Measurements from ENCODE around the gene CFAP97D2. TPM values are rescaled to one million over a fixed set of nuclear protein-coding genes. Genes with fewer than 3 reads are reported as not detected.
"Not testable (repeated sequence)": the region's sequence is repeated elsewhere in the genome, so short reads cannot be mapped to it uniquely, and the experiment has no call there.

The CFAP97D2 gene
- total RNA-seq: not detected

DNA sequence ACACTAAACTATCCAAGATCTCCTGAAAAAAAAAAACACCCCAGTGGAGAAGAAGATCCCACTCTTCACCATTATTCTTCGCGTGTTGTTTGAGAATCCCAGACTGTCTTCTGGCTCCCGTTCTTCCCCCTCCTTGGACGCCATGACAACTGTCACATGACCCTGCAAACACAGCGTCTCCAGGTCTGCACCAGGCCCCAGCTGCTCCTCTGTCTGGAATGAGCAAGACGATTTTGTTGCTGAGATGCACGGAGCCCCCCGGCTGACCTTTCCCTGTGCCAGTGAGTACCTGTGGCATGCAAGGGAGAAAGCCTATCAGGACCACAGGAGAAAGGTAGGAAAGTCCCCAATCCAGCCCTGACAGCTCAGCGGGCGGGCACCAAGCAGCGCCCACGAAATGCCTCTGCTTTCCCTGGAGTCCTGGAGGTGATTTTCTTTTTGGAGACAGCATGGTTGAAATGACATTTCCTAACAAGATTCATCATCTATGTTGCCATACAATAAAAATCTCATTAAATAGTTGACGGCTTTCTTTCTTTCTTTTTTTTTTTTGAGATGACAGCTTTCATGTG lies at the start of gene CFAP97D2:
Gene CFAP97D2, plus strand, starts transcription at position 171 of the 572 bp plus-strand sequence. Its CDS starts 74 bp downstream, at position 245.
- H3K27me3 Mint-ChIP-seq: no peaks in the 10 kb centered on the region
- peaks cover 2% of the 10 kb centered on the region for H3K9me3 Mint-ChIP-seq
- H3K36me3 Mint-ChIP-seq: no peaks in the 10 kb centered on the region
- H3K27ac Mint-ChIP-seq: no peak within 1 kb of the TSS
- no peak for DNase-seq
- H3K4me3 Mint-ChIP-seq: no peak within 1 kb of the TSS
- peaks cover 18% of the 10 kb centered on the region for H3K4me1 Mint-ChIP-seq

DNA sequence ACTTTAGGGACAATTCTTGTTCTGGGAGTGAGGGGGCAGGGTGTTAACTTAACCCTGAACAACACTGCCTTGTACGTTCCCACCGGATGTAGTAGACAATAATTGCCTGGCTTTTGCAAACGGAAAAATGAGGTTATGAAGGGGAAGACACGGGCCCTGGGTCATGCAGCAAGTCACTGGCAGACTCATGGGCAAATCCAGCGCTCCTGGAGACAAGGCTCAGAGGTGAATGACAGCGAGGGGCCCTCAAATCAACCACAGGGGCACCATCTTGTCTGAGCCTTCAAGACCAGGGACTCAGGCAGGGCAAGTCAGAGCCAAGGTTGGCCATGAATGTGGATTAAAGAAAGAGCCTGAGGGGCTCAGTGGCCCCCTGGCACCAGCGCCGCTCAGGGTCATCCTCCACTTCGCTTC lies 49.4 kb upstream of the CFAP97D2 start:
- H3K4me1 Mint-ChIP-seq: peaks cover 60% of the 10 kb centered on the region
- H3K9me3 Mint-ChIP-seq: peaks cover 8% of the 10 kb centered on the region
- peak; percentile 67 for DNase-seq
- peaks cover 38% of the 10 kb centered on the region for H3K36me3 Mint-ChIP-seq
- peak overlapping the region; percentile 97 for H3K27ac Mint-ChIP-seq
- peak overlapping the region; percentile 93 for H3K4me3 Mint-ChIP-seq
- H3K27me3 Mint-ChIP-seq: no peaks in the 10 kb centered on the region

GRCh38 chr13:114130131-114130836 lies 48.8 kb upstream of the CFAP97D2 start:
- H3K27ac Mint-ChIP-seq: peak overlapping the region; percentile 97
- no peaks in the 10 kb centered on the region for H3K27me3 Mint-ChIP-seq
- peaks cover 32% of the 10 kb centered on the region for H3K36me3 Mint-ChIP-seq
- no peak for DNase-seq
- H3K4me1 Mint-ChIP-seq: peaks cover 55% of the 10 kb centered on the region
- peak overlapping the region; percentile 93 for H3K4me3 Mint-ChIP-seq
- H3K9me3 Mint-ChIP-seq: peaks cover 6% of the 10 kb centered on the region

DNA sequence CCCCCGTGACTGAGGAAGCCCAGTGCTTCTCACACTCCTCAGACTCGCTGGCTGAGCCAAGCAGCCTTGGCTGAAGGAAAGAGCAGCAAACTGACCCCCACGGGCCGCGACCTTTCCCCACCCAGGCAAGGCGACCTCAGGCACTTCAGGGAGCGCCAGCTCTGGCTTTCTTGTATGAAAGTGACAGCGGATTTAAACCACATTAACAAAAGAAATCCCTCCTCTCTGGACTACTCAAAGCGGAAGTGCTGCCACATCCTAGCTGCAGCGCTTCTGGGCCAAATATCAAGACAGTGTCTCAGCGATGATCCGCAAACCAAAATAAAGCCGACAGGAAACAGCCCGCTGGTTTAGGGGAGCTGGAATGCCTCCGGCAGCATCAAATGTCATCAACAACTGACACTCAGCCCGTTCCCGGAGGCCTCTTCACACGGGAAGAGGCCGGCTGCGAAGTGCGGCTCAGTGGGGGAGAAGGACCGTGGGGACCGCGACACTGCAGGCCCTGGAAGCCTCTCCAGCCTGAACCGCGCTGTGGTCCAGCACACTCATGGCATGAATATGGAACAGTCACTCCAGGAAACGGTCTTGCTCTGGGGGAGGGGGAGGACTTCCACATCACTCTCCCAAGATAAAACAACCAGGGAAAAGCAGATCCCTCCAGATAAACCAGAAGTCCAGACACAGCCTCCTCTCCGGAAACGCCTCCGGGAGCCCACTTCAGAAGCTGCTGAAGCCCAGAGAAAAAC lies 48.0 kb upstream of the CFAP97D2 start:
- Mint-ChIP-seq H3K4me1 (peaks cover 52% of the 10 kb centered on the region), H3K9me3 (peaks cover 5% of the 10 kb centered on the region), H3K36me3 (peaks cover 28% of the 10 kb centered on the region), H3K4me3 (peak overlapping the region; percentile 93), H3K27ac (peak overlapping the region; percentile 97), H3K27me3 (no peaks in the 10 kb centered on the region)
- peak; percentile 66 for DNase-seq

DNA sequence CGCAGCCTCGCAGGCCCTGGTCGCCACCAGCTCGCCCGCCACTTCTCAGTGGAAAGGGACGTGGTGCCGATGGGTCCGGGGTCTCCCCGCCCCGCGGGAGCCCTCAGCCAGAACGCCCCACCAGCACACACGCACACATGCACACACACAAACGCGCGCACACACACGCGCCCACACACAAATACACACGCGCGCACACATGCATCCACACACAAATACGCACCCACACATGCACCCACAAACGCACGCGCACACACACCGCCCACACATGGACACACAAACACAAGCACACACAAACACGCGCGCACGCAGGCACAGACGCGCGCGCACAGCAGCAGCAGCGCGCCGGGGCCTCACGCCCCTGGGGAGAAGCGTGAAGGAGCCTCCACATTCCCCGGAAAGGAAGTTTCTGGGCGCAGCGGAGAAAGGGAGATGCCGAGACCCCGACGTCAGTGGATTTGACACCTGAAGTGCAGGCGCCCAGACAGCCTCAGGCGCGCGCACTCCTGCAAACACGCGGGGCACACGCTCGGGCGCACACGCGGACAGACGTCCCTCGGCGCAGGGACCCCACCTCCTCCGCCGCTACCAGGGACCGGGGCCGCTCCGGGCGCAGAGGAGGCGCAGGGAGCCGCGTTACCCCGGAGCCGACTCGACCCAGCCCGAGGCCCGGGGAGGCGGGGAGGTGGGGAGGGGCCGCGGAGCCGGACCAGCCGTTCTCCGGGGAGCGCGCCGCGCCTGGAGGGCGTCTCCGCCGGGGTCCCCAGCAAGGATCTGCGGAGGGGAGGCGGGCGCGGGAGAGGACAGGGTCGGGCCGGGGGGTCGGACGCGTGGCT lies 47.3 kb upstream of the CFAP97D2 start:
- peak; percentile 57 for DNase-seq
- Mint-ChIP-seq H3K27ac (peak overlapping the region; percentile 97), H3K4me1 (peaks cover 46% of the 10 kb centered on the region), H3K4me3 (peak overlapping the region; percentile 93), H3K9me3 (no peaks in the 10 kb centered on the region), H3K27me3 (no peaks in the 10 kb centered on the region), H3K36me3 (peaks cover 20% of the 10 kb centered on the region)

DNA sequence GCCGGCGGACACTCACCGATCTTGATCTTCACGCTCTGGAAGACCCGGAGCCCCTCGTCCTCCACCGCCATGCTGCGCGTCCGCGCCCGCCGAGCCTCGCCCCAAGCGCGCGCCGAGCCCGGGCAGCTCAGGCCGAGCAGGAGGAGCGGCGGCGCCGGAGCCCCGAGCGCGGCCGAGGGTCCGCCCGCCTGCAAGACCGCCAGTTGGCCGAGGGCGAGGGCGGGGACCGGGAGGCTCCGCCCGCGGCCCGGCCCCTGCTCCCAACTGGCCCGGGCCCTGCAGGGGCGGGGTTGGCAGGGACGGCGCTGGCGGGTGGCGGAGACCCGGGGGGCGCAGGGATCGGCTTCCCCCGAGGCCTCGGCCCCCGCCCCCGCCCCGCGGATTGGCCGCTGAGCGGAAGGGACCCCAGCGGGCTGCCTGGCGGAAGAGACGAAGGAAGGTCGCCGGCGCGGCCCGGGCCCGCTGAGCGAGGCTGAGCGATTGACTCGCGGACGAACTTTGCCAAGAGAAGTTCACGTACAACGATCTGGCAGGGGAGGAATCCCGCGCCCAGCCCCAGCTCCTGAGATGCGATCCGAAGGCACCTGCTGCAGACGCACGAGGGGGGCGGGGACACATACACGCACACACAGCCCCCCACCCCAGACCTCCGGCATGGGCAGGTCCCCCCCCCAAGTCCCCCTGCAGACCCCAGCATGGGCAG lies 46.5 kb upstream of the CFAP97D2 start, which contains the start of gene RASA3:
Gene RASA3, minus strand, starts transcription at position 205 of the 703 bp plus-strand sequence. Its CDS starts 134 bp downstream, at position 71.
- DNase-seq: peak; percentile 83
- Mint-ChIP-seq H3K36me3 (peaks cover 13% of the 10 kb centered on the region), H3K27ac (peak within 1 kb of the TSS; percentile 97), H3K4me1 (peaks cover 38% of the 10 kb centered on the region), H3K27me3 (no peaks in the 10 kb centered on the region), H3K9me3 (no peaks in the 10 kb centered on the region), H3K4me3 (peak within 1 kb of the TSS; percentile 93)

DNA sequence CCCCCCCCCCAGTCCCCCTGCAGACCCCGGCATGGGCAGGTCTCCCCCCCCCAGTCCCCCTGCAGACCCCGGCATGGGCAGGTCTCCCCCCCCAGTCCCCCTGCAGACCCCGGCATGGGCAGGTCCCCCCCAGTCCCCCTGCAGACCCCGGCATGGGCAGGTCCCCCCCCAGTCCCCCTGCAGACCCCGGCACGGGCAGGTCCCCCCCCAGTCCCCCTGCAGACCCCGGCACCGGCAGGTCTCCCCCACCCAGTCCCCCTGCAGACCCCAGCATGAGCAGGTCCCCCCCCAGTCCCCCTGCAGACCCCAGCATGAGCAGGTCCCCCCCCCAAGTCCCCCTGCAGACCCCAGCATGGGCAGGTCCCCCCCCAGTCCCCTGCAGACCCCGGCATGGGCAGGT lies 45.9 kb upstream of the CFAP97D2 start:
- H3K9me3 Mint-ChIP-seq, H3K27me3 Mint-ChIP-seq, H3K27ac Mint-ChIP-seq, DNase-seq, H3K36me3 Mint-ChIP-seq, H3K4me3 Mint-ChIP-seq: not testable (repeated sequence)
- peaks cover 32% of the 10 kb centered on the region for H3K4me1 Mint-ChIP-seq

DNA sequence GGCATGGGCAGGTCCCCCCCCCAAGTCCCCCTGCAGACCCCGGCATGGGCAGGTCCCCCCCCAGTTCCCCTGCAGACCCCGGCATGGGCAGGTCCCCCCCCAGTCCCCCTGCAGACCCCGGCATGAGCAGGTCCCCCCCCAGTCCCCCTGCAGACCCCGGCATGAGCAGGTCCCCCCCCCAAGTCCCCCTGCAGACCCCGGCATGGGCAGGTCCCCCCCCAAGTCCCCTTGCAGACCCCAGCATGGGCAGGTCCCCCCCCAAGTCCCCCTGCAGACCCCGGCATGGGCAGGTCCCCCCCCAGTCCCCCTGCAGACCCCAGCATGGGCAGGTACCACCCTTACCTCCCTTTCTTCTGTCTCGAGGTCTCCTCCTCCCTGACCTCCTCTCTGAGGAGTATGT lies 45.5 kb upstream of the CFAP97D2 start:
- not testable (repeated sequence) for H3K27me3 Mint-ChIP-seq, H3K9me3 Mint-ChIP-seq, DNase-seq, H3K36me3 Mint-ChIP-seq
- H3K27ac Mint-ChIP-seq: peak overlapping the region; percentile 8
- H3K4me3 Mint-ChIP-seq: peak overlapping the region; percentile 52
- H3K4me1 Mint-ChIP-seq: peaks cover 28% of the 10 kb centered on the region

GRCh38 chr13:114134111-114134943 lies 44.7 kb upstream of the CFAP97D2 start:
- H3K4me3 Mint-ChIP-seq: peak overlapping the region; percentile 52
- H3K4me1 Mint-ChIP-seq: peaks cover 25% of the 10 kb centered on the region
- H3K36me3 Mint-ChIP-seq: peaks cover 9% of the 10 kb centered on the region
- peaks cover 4% of the 10 kb centered on the region for H3K9me3 Mint-ChIP-seq
- no peaks in the 10 kb centered on the region for H3K27me3 Mint-ChIP-seq
- DNase-seq: no peak
- no peak overlapping the region for H3K27ac Mint-ChIP-seq

GRCh38 chr13:114134944-114135610 lies 44.0 kb upstream of the CFAP97D2 start:
- DNase-seq: no peak
- Mint-ChIP-seq H3K9me3 (peaks cover 4% of the 10 kb centered on the region), H3K36me3 (peaks cover 9% of the 10 kb centered on the region), H3K4me1 (peaks cover 18% of the 10 kb centered on the region), H3K27ac (no peak overlapping the region), H3K4me3 (no peak overlapping the region), H3K27me3 (no peaks in the 10 kb centered on the region)

- peaks cover 9% of the 10 kb centered on the region for H3K36me3 Mint-ChIP-seq
- no peak overlapping the region for H3K27ac Mint-ChIP-seq
- DNase-seq: no peak
- peaks cover 4% of the 10 kb centered on the region for H3K9me3 Mint-ChIP-seq
- no peak overlapping the region for H3K4me3 Mint-ChIP-seq
- no peaks in the 10 kb centered on the region for H3K27me3 Mint-ChIP-seq
- H3K4me1 Mint-ChIP-seq: peaks cover 16% of the 10 kb centered on the region
Observed at GRCh38 chr13:114135731-114136171, 43.3 kb upstream of the CFAP97D2 start.

DNA sequence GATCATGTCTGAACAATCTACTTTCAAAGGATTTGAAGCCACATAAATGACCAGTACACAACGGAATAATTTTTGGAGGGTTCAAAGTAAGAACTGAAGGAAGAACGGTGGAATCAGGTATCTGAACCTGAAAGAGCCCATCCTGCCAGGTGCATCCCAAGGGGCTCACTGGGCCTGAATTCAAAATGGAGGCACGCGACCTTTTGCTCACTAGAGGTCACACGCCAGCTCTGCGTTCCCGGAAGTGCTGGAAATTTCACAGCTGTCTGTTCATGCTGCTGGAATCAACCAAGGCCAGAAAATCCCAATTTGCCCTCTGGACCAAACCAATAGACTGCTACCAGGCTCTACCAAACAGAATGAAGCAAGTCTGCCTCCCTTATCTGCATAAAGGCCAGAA lies 42.5 kb upstream of the CFAP97D2 start:
- Mint-ChIP-seq H3K27ac (no peak overlapping the region), H3K27me3 (no peaks in the 10 kb centered on the region), H3K9me3 (peaks cover 4% of the 10 kb centered on the region), H3K4me3 (no peak overlapping the region), H3K4me1 (peaks cover 11% of the 10 kb centered on the region), H3K36me3 (peaks cover 2% of the 10 kb centered on the region)
- DNase-seq: no peak
